H1 (cell line): ENCODE results near the gene CIROP. TPM values are rescaled to one million over a fixed set of nuclear protein-coding genes. Genes with fewer than 3 reads are reported as not detected.

Source experiments
- CBX8 ChIP-seq: fragments of 300-800, 300-1000 bp; sonication (generic); IDR thresholded peaks from 2 replicates; pipeline ENCODE4 v1.7.1; 2016; ENCODE audit warnings: low read depth, low read length, borderline replicate concordance
- CHD7 ChIP-seq: fragments of 300-600 bp; sonication (generic); IDR thresholded peaks from 2 replicates; pipeline ENCODE4 v1.7.1; 2012; ENCODE audit warnings: low read length, moderate library complexity, mild to moderate bottlenecking, inconsistent platforms; ENCODE audit not compliant: insufficient replicate concordance
- GABPA ChIP-seq: IDR thresholded peaks from 2 replicates; pipeline ENCODE4 v1.6.1; 2011; ENCODE audit warnings: mild to moderate bottlenecking, low read length, moderate library complexity, borderline replicate concordance; ENCODE audit not compliant: insufficient read depth
- HDAC2 ChIP-seq, 2 experiments: fragments of 300-600 bp in 1 of 2; sonication (generic) in 1 of 2; IDR thresholded peaks; 2 replicates each; pipeline ENCODE4 v1.6.1; 2011 to 2012; ENCODE audit warnings: low read depth in 2 of 2, low read length in 2 of 2, mild to moderate bottlenecking in 2 of 2, moderate library complexity in 2 of 2, borderline replicate concordance in 1 of 2, inconsistent platforms in 1 of 2
- JUN ChIP-seq: IDR thresholded peaks from 2 replicates; pipeline ENCODE4 v1.6.1; 2011; ENCODE audit warnings: low read depth, mild to moderate bottlenecking, improper control_type of control experiment, low read length
- RXRA ChIP-seq: IDR thresholded peaks from 2 replicates; pipeline ENCODE4 v1.6.1; 2011; ENCODE audit warnings: low read depth, mild to moderate bottlenecking, low read length, moderate library complexity; ENCODE audit not compliant: insufficient read depth
- SIN3A ChIP-seq, 2 experiments: IDR thresholded peaks in 1 of 2; conservative IDR thresholded peaks in 1 of 2; 2 replicates each; pipeline ENCODE4 v1.6.1; 2011 to 2012; ENCODE audit warnings: low read length in 2 of 2, improper control_type of control experiment in 1 of 2, low read depth in 1 of 2, mild to moderate bottlenecking in 1 of 2
- SIRT6 ChIP-seq: IDR thresholded peaks from one replicate; pipeline ENCODE4 v1.7.1; 2012; ENCODE audit warnings: low read length, inconsistent platforms
- SIX5 ChIP-seq: IDR thresholded peaks from 2 replicates; pipeline ENCODE4 v1.6.1; 2011; ENCODE audit warnings: mild to moderate bottlenecking, low read depth, low read length
- SP1 ChIP-seq: IDR thresholded peaks from 2 replicates; pipeline ENCODE4 v1.6.1; 2011; ENCODE audit warnings: low read depth, low read length
- SUZ12 ChIP-seq: fragments of 200-600 bp; sonication (generic); IDR thresholded peaks from 2 replicates; pipeline ENCODE4 v1.6.1; 2012; ENCODE audit warnings: mild to moderate bottlenecking, inconsistent platforms, low read length, moderate library complexity, mixed read lengths
- TAF7 ChIP-seq: optimal IDR thresholded peaks from 2 replicates; pipeline ENCODE3; 2011; ENCODE audit warnings: low read depth, mild to moderate bottlenecking, inconsistent platforms, low read length, moderate library complexity, borderline replicate concordance
- polyA plus RNA-seq, 7 experiments: library from polyadenylated mRNA; depleted of rRNA in 3 of 7; stranded (reverse) in 5 of 7; unstranded in 2 of 7; fragments of >200 nt in 5 of 7; fragments of 200-250 nt in 2 of 7; gene quantifications; 1 replicate in 5 of 7; 2 replicates in 1 of 7; 4 replicates in 1 of 7; pipeline versions ENCODE4 v1.2.1 to v1.2.3, GENCODE V29; 2011 to 2013; ENCODE audit warnings: missing spikeins in 2 of 7, mixed read lengths in 2 of 7
- total RNA-seq: library from RNA; stranded (reverse); fragmentation: NEBNext Ultra II Directional; extraction: Animal tissue kit (Norgen Biotek cat#: 25700); gene quantifications from 2 replicates; pipeline ENCODE4 v1.2.1, GENCODE V29; 2021

The CIROP gene
- total and polyA plus RNA-seq, 2 of the 8 experiments (the other 6 are each of a cell fraction or from before 2014, with no cell fraction given) = 0.06 TPM; not detected in 1

GRCh38 chr14:23080474-23080873 lies 24.3 kb downstream of the CIROP start (continued):
- no peak for TF ChIP-seq CHD7
- no peak for TF ChIP-seq RXRA
- TF ChIP-seq GABPA = no peak
- TF ChIP-seq TAF7 = no peak
- TF ChIP-seq SUZ12 = no peak
- TF ChIP-seq HDAC2 (IDR thresholded peaks at IDR 0.05; ENCODE audit: borderline replicate concordance in 1 of 2, low read depth in 2 of 2, low read length in 2 of 2) = no peak
- TF ChIP-seq SIN3A (conservative IDR thresholded peaks at IDR 0.05 in 1 of 2, IDR thresholded peaks at IDR 0.05 in 1 of 2; ENCODE audit: low read depth in 1 of 2, low read length in 2 of 2) = no peak
- TF ChIP-seq SIRT6 = no peak
- no peak for TF ChIP-seq JUN
- TF ChIP-seq CBX8 = no peak
- no peak for TF ChIP-seq SP1
- no peak for TF ChIP-seq SIX5
